ENCODE measurements around the gene KRT74.

GRCh38 chr12:52607314-52607713, 33.7 kb upstream of the KRT74 start:
- TF ChIP-seq, protein P1, sequence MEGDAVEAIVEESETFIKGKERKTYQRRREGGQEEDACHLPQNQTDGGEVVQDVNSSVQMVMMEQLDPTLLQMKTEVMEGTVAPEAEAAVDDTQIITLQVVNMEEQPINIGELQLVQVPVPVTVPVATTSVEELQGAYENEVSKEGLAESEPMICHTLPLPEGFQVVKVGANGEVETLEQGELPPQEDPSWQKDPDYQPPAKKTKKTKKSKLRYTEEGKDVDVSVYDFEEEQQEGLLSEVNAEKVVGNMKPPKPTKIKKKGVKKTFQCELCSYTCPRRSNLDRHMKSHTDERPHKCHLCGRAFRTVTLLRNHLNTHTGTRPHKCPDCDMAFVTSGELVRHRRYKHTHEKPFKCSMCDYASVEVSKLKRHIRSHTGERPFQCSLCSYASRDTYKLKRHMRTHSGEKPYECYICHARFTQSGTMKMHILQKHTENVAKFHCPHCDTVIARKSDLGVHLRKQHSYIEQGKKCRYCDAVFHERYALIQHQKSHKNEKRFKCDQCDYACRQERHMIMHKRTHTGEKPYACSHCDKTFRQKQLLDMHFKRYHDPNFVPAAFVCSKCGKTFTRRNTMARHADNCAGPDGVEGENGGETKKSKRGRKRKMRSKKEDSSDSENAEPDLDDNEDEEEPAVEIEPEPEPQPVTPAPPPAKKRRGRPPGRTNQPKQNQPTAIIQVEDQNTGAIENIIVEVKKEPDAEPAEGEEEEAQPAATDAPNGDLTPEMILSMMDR (conservative IDR thresholded peaks at IDR 0.05), result no peak
- no peak for TF ChIP-seq ZFX (IDR thresholded peaks at IDR 0.05)

Measured in C4-2B (cell line).